Chondrocyte (in vitro differentiated cells): ENCODE results near the gene SLC2A11. TPM values are rescaled to one million over a fixed set of nuclear protein-coding genes. Genes with fewer than 3 reads are reported as not detected.

Experiments used
- DNase-seq: peaks from one replicate; pipeline ENCODE4 v3.0.0; 2021; ENCODE audit warnings: mixed read lengths, low spot score
- H3K27ac Mint-ChIP-seq: one replicate; pipeline ENCODE4 v1.8.0; 2021; ENCODE audit warnings: mild to moderate bottlenecking, moderate library complexity, mixed read lengths; ENCODE audit not compliant: unreplicated experiment
- H3K27me3 Mint-ChIP-seq: 2 replicates; pipeline ENCODE4 v1.8.0; 2021; ENCODE audit warnings: low read depth, mixed read lengths
- H3K36me3 Mint-ChIP-seq: 2 replicates; pipeline ENCODE4 v1.8.0; 2021; ENCODE audit warnings: low read depth, mixed read lengths
- H3K4me1 Mint-ChIP-seq: 2 replicates; pipeline ENCODE4 v1.8.0; 2021; ENCODE audit warnings: low read depth, mild to moderate bottlenecking, mixed read lengths
- H3K4me3 Mint-ChIP-seq: one replicate; pipeline ENCODE4 v1.8.0; 2021; ENCODE audit warnings: mild to moderate bottlenecking, moderate library complexity, mixed read lengths; ENCODE audit not compliant: unreplicated experiment
- H3K9me3 Mint-ChIP-seq: 2 replicates; pipeline ENCODE4 v1.8.0; 2021; ENCODE audit warnings: low read depth, mixed read lengths
- CTCF ChIP-seq: fragments of 200-600 bp; sonication (generic); IDR thresholded peaks from 2 replicates; pipeline ENCODE4 v1.5.0; 2021; ENCODE audit warnings: antibody characterized with exemption, mild to moderate bottlenecking, moderate library complexity
- total RNA-seq: library from RNA; stranded (reverse); gene quantifications from 3 replicates; pipeline ENCODE4 v1.2.1, GENCODE V29; 2021

The SLC2A11 gene
- total RNA-seq, 1 donor from 2014 or later, result 14.8 TPM

DNA sequence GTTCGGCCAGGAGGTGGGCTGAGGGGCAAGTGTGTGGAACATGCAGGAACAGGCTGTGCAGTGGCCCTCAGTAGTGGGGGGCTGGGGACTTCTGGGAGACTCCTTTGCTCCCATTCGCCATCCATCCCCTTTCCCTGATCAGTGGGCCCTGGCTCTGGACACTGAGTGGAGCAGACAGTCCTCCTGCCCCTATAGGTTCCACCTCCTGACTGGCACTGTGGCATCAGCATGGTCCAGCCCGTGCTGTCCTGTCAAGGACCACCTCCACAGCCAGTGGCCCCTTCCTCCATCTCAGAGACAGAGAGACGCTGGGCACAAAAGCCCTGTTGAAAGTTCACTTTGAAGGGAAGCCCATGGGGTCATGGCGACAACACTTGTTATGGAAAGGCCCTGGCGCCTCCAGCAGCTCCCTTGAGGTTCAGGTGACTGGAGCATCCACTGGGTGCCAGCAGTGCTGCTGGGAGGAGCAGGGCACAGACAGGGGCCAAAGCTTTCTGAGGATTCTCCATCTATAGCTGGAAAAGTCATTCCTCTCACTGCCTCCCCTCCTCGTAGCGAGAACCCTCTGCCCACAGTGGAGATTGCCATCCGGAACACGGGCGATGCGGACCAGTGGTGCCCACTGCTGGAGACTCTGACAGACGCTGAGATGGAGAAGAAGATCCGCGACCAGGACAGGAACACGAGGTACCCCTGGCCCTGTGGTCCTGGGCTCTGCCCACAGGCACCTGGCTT lies 24.5 kb upstream of the SLC2A11 start:
- H3K27me3 Mint-ChIP-seq, result no peaks in the 10 kb centered on the region
- peaks cover 43% of the 10 kb centered on the region for H3K4me1 Mint-ChIP-seq
- H3K36me3 Mint-ChIP-seq, result peaks cover 26% of the 10 kb centered on the region
- H3K9me3 Mint-ChIP-seq, result peaks cover 4% of the 10 kb centered on the region
- TF ChIP-seq CTCF, result no peak
- no peak overlapping the region for H3K4me3 Mint-ChIP-seq
- no peak overlapping the region for H3K27ac Mint-ChIP-seq
- DNase-seq, result peak; percentile 80

DNA sequence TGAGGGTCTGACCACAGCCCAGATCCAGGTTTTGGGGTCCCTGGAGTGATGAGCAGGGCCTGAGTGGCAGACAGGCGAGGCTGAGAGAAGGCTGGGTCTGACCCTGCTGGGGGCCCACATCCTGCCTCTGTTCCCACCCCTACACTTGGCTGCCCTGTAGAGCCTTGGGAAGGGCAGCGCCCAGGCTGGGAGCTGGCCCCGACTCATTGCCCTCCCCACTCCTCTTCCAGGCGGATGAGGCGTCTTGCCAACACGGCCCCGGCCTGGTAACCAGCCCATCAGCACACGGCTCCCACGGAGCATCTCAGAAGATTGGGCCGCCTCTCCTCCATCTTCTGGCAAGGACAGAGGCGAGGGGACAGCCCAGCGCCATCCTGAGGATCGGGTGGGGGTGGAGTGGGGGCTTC lies 23.8 kb upstream of the SLC2A11 start:
- H3K27ac Mint-ChIP-seq, result no peak overlapping the region
- peaks cover 22% of the 10 kb centered on the region for H3K36me3 Mint-ChIP-seq
- DNase-seq, result peak; percentile 54
- TF ChIP-seq CTCF, result no peak
- no peak overlapping the region for H3K4me3 Mint-ChIP-seq
- H3K27me3 Mint-ChIP-seq, result no peaks in the 10 kb centered on the region
- peaks cover 4% of the 10 kb centered on the region for H3K9me3 Mint-ChIP-seq
- peaks cover 44% of the 10 kb centered on the region for H3K4me1 Mint-ChIP-seq

DNA sequence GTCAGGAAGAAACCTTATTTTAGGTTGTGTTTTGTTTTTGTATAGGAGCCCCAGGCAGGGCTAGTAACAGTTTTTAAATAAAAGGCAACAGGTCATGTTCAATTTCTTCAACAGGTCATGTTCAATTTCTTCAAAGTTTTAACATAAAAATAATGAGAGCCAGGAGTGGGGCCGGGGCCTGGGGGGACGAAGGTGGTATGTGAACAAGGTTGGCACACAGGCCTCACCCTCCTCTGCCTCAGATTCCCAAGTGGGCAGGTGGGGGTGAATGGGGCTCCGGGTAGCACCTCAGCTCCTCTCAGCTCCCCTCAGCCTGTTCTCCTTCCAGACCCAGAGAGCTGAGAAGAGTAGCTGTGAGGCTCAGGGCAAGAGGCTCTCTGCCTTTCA lies 23.3 kb upstream of the SLC2A11 start:
- no peak for TF ChIP-seq CTCF
- Mint-ChIP-seq H3K36me3 (peaks cover 19% of the 10 kb centered on the region), H3K27me3 (no peaks in the 10 kb centered on the region), H3K9me3 (peaks cover 4% of the 10 kb centered on the region), H3K27ac (no peak overlapping the region), H3K4me3 (no peak overlapping the region), H3K4me1 (peaks cover 44% of the 10 kb centered on the region)
- DNase-seq, result no peak

GRCh38 chr22:23834793-23835483 lies 22.7 kb upstream of the SLC2A11 start:
- peaks cover 44% of the 10 kb centered on the region for H3K4me1 Mint-ChIP-seq
- DNase-seq, result peak; percentile 85
- H3K27me3 Mint-ChIP-seq, result no peaks in the 10 kb centered on the region
- H3K27ac Mint-ChIP-seq, result peak overlapping the region; percentile 14
- H3K9me3 Mint-ChIP-seq, result peaks cover under 1% of the 10 kb centered on the region
- H3K36me3 Mint-ChIP-seq, result peaks cover 16% of the 10 kb centered on the region
- no peak for TF ChIP-seq CTCF
- no peak overlapping the region for H3K4me3 Mint-ChIP-seq

GRCh38 chr22:23835484-23836144 lies 22.1 kb upstream of the SLC2A11 start:
- TF ChIP-seq CTCF, result no peak
- peak overlapping the region; percentile 14 for H3K27ac Mint-ChIP-seq
- H3K9me3 Mint-ChIP-seq, result no peaks in the 10 kb centered on the region
- peaks cover 12% of the 10 kb centered on the region for H3K36me3 Mint-ChIP-seq
- no peak overlapping the region for H3K4me3 Mint-ChIP-seq
- no peaks in the 10 kb centered on the region for H3K27me3 Mint-ChIP-seq
- peak; percentile 68 for DNase-seq
- H3K4me1 Mint-ChIP-seq, result peaks cover 40% of the 10 kb centered on the region
